Sciatic nerve (tissue), 2 donors: ENCODE measurements around the gene MAP3K10. TPM values are rescaled to one million over a fixed set of nuclear protein-coding genes. Genes with fewer than 3 reads are reported as not detected.

Source experiments
- ATAC-seq: fragments of 200-7000 bp; cut with Tn5 transposase; one replicate; pipeline ENCODE4 v1.9.1; 2020; ENCODE audit warnings: mild to moderate bottlenecking, moderate library complexity
- DNase-seq: peaks from one replicate; pipeline ENCODE4 v3.0.0-alpha.2; 2020; ENCODE audit warnings: low spot score
- intact Hi-C: fragments of 100-400 bp; cut with DNase I; formaldehyde crosslinking; loops from one replicate; pipeline ENCODE4 v1.14.2; 2022
- total RNA-seq: library from RNA; stranded (reverse); fragmentation: NEBNext Ultra II Directional; extraction: Animal tissue kit (Norgen Biotek cat#: 25700); gene quantifications from one replicate; pipeline ENCODE4 v1.2.1, GENCODE V29; 2021
- donor health status: DM: no; HTN: no; CAD: no.
- donor health status: DM: no; HTN: no; CAD: no.

Gene MAP3K10
- total RNA-seq, 1 donor from 2014 or later: 19.8 TPM

GRCh38 chr19:40242480-40242879, 51.3 kb downstream of the MAP3K10 start:
- intact Hi-C loops: loop anchor here (5.0 kb wide), 1 partner anchor 1955 kb away; no protein-coding TSS in a partner anchor
- ATAC-seq: peak; percentile 1
- no peak for DNase-seq

DNA sequence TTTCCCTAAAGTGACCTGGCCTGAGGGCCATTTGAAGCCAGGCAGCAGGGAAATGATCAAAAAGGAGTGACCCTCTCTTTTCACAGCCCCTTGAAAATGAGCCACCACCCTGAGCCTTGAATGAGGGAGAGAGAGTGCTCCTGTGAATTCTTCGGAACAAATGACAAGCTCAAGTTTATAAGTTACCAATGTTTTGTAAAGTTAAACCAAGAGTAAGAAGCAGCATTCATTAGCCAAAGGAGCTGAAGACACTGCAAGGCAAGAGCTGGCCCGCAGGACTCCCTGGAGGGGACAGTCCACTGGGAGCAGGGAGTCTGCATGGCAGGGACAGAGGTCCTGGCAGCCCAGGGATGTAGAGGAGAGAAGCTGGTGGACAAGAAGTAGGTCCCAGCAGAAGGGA, 52.0 kb downstream of the MAP3K10 start:
- no peak for ATAC-seq
- intact Hi-C loops: loop anchor here (5.0 kb wide), 1 partner anchor 1956 kb away; no protein-coding TSS in a partner anchor
- DNase-seq: no peak

DNA sequence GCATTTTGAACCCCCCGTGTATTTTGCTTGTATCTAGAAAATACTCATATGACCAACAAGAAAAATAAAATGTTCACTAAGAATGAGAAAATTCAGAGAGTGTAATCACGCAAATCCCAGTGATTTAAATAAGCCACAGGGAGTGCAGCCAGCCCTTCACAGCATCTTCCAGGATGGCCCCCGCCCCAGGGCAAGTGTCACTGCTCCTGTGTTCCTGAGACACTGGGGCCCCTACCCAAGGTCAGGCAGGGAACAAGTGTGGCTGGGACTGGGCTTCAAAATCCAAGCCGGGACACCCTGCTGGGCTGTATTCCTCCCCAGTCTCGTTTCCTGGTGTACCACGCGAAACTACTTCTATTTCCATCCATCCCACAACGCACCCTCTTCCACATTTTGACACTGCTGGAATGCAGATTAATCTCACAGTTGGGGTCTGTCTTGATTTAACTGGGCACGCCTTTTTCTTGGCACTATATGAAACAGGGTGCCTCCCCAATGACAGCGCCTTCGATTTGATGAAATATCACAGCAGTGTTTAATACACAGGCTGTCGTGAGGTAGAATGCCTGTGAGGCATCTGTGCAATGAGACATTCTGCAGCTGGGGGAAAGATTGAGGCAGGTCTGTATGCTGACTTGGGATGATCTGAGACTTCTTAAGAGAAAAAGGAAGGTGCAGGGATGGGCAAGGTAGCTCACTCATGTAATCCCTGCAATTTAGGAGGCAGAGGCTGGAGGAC, 53.5 kb downstream of the MAP3K10 start:
- no peak for DNase-seq
- ATAC-seq: no peak
- intact Hi-C loops: loop anchor here (5.0 kb wide), 1 partner anchor 1957 kb away; no protein-coding TSS in a partner anchor

DNA sequence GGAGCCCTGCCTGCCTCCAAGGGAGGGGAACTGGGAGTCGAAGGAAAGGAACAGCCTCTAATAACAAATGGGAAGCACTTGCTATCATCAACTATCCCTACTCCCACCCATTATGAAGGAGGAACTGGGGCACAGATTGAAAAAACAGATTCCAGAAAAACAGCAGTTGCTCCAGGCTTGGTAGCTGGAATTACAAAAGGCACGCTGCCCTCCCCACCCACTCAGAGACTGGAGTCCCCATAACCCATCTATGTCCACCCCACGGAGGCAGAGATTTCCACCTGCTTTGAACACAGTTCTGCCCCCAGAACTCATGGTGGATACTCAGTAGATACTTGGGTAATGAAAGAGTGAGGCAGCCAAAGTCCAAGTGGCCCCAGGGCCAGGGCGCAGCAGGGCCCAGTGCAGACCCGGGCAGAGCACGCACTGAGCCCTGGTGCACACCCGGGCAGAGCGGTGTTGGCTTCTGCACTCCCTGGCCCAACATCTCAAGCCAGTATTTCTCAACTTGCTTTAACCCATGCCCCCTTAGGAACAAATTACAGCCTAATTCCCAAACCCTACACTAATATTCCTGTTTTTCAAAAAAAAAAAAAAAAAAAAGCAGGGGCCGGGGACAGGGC, 54.4 kb downstream of the MAP3K10 start:
- intact Hi-C loops: no loop called here
- peak; percentile 76 for ATAC-seq
- DNase-seq: no peak

DNA sequence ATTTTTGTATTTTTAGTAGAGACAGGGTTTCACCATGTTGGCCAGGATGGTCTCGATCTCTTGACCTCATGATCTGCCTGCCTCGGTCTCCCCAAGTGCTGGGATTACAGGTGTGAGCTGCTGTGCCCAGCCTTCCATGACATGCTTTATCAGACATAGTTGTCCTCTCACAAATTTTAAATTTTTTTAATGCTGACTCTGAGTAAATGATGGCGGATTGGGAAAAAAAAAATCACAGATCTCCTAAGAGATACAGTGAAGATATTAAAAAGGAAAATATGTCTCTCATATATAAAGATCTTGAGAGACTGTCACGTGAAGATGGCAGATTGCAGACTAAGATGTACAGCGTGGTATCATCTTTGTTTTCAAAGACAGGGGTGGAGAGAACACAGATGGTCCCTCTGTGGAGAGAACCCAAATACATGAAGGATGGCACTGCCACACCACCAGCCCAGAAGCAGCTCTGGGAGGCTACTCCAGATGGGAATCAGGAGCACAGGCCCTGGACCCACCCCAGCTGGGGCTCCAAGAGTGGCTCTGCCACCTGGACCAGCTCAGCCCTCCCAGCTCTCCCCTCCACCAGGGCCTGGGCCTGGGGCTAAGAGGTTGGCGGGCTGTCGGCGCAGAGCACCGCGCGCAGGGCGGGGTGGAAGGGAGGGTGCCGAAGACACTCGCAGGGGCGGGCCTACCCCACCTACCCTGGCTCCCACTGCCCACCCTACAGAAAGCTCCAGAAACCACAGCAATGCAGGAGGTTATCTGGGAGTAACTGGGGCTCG, 55.3 kb downstream of the MAP3K10 start:
- DNase-seq: no peak
- no peak for ATAC-seq
- intact Hi-C loops: no loop called here

DNA sequence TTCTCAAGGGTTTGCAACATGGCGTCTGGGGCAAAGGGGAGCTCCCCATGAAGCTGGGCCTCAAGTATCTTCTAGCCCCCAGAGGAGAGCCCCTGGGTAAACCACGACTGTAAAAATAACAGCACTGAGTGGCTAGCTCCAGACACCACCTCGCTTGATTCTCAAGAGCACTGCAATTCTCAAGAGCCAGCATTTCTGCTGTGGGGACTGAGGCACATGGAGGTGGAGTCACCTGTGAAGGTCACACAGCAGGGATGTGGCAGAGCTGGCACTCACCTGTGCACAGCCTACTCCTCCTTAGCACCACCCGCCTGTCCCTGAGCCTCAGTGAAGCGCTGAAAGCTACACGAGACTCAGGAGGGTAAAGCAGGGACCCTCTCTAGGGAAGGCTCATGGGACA, 56.0 kb downstream of the MAP3K10 start:
- DNase-seq: no peak
- no peak for ATAC-seq
- intact Hi-C loops: no loop called here

GRCh38 chr19:40247735-40248262, 56.6 kb downstream of the MAP3K10 start:
- ATAC-seq: no peak

GRCh38 chr19:40249201-40249600, 58.0 kb downstream of the MAP3K10 start:
- DNase-seq: no peak
- intact Hi-C loops: no loop called here

More at GRCh38 chr19:40247735-40248262, 56.6 kb downstream of the MAP3K10 start:
- no peak for DNase-seq
- intact Hi-C loops: no loop called here

DNA sequence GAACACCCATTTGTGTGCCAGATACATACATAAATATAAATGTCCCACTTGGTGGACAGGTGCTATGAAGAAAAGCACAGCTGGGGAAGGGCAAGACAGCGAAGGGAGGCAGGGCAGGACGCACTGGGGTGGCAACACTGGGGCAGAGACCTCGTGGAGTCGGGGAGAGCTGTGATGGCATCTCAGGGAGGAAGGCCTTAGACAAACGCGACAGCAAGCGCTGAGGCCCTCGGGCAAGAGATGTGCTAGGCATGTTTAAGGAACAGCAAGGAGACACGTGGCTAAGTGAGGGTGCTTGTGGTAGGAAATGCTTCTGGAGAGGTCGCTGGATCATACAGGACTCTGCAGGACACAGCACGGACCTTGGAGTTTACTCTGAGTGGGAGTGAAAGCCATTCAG, 58.6 kb downstream of the MAP3K10 start:
- no peak for ATAC-seq
- no peak for DNase-seq
- intact Hi-C loops: no loop called here

More at GRCh38 chr19:40249201-40249600, 58.0 kb downstream of the MAP3K10 start:
- ATAC-seq: no peak

DNA sequence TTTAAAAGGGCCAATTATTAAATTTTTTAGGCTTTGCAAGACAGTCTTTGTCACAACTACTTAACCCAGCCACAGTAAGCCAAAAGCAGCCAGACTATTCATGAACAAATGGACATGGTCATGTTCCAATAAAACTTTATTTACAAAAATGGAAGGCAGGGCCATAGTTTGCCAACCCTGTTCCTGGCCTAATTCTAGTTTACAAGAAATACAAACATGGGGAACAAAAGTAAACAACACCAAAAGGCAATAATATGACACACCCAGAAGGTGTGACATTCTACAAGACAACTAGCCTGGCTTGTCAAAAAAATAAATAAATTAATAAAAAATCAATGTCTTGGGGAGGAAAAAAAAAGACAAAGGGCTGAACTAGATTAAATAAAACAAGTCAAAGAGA, 60.0 kb downstream of the MAP3K10 start:
- DNase-seq (no peak), ATAC-seq (no peak)
- intact Hi-C loops: no loop called here

DNA sequence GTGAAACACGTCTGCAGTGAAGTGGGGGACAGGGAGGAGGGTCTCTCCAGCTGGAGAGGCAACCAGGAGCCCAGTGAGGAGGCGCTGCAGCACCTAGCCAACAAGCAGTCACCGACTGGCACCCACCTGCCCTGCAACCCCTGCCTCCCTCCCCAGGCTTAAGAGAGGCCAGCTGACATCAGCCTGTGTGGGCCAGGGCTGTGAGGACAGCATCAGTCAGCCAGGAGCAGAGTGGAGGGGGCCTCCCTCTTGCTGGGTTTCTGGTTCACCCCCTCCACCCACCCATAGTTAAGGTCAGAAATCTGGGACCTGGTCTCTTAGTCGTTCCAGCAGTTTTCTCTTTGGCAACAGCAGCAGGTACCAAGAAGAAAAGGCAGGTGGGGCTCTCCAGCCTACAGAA, 60.8 kb downstream of the MAP3K10 start:
- intact Hi-C loops: no loop called here
- ATAC-seq: no peak
- DNase-seq: no peak

DNA sequence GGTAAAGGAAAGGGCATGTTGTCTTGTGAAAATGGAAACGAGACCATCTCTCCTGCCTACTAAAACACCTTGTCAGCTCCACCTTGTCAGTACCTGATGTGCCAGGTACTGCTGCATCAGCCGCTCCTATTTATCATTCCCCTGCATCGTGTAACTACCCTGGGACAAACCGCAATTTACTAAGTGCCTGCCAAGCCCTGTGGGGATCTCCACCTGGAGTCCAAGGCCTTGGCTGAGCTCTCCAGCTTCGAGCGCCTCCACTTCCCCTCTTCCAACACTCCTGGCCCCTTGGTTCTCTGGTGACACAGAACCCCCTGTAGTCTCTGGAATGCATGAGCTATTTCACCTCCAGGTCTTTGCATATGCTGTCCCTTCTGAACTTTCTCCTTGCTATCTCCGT, 61.2 kb downstream of the MAP3K10 start:
- DNase-seq (no peak), ATAC-seq (no peak)
- intact Hi-C loops: no loop called here

DNA sequence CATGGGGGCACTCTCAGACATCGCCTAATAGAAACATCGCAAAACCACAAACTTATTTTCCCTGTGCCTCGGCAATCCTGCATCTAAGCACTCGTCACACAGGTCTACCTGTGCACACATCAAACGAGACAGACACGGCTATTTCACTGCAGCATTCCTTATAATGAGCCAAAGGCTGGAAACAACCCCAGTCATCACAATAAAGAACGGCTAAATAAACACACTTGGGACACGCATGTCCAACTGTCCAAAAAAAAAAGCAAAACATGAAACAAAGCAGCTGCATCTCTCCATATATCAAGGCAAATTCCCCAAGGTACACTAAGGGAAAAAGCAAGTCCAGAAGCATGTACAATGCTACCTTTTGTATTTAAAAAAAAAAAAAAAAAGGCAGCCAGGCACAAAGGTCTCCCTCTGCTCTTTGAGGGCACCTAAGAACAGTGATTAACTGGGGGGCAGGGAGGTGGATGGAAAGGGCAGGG, 62.4 kb downstream of the MAP3K10 start:
- DNase-seq: no peak
- intact Hi-C loops: no loop called here
- no peak for ATAC-seq

GRCh38 chr19:40254714-40255418, 63.6 kb downstream of the MAP3K10 start:
- intact Hi-C loops: no loop called here
- DNase-seq (no peak), ATAC-seq (no peak)

DNA sequence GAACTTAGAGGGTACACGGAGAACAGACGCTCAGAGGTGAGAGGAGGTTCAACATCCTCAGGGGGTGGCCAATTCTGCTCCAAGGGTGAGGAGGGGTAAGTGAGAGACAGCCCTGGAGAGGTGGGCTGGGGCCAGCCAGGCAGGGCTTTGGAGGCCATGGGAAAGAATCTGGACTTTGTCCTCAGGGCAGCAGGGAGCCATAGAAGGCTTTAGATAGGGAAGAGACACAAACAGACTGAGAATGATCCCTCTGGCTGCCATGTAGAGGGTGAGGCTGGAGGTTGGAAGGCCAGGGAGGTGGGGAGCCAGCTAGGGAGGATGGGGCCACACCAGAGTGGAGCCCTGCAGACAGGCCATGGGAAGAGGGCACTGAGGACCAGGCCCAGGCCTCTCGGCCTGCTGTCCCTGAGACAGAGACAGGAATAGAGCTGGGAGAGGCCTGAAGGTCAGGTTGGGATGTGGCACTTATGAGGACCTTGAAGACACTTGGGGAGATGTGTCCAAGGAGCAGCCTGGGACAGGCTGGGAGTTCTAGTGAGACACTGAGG, 64.5 kb downstream of the MAP3K10 start:
- intact Hi-C loops: no loop called here
- DNase-seq: no peak
- no peak for ATAC-seq

- ATAC-seq: no peak
- no peak for DNase-seq
- intact Hi-C loops: no loop called here
Observed at GRCh38 chr19:40256512-40256911, 65.3 kb downstream of the MAP3K10 start.

DNA sequence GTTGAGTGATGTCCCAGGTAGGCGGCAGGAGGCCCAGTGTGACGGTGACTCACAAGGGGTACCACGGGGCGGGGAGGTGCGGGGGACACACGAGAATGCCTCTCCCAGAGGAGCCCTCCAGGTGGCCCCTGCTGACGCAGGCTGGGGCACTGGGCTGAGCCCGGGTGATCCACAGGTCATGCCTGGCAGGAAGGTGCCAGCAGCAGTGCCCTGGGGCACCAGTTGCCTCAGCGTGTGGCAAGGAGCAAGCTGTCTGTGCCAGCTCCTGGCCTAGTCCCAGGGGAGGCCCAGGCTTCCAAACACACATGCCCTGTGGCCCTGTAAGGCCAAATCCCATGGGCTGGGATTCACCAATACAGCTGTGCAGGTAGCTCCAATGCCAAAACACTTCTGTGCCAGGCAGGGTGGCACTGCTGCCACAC, 65.9 kb downstream of the MAP3K10 start:
- ATAC-seq (peak; percentile 28), DNase-seq (no peak)
- intact Hi-C loops: no loop called here

DNA sequence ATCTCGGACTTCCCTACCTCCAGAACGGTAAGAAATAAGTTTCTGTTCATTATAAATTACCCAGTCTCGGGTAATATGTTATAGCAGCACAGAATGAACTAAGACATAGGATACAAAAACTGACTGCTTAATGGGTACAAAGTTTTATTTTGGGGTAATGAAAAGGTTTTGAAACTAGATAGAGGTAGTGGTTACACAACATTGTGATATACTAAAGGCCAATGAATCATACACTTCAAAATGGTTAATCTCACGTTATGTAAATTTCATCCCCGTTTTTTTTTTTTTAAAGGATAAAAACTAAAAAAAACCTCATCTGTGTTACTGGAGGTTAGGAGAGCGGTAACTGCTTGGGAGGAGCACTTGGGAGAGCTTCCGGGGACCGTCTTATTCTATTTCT, 70.4 kb downstream of the MAP3K10 start:
- intact Hi-C loops: no loop called here
- no peak for DNase-seq
- no peak for ATAC-seq

DNA sequence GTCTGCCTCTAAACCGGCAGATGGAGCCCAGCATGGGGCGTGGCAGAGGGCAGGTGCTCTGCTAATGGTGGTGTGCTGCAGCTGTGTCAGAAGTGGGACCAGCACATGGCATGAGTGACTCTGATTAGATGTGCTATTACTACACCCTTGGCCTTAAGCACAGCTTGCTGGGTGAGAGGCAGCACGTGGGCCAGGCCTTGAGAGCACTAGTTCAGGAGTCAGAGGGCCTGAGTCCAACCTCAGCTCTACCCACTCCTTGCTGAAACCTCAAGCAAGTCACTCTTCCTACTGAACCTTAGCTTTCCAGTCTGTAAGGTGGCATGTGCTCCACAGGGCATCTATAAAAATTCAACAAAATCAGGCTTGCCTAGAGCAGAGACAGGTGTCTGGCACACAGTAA, 71.2 kb downstream of the MAP3K10 start:
- no peak for DNase-seq
- intact Hi-C loops: no loop called here
- ATAC-seq: no peak
